Loucy (cell line): ENCODE data around the gene ITGAL.

Experiments used
- H2AFZ ChIP-seq: fragments of 200-600 bp; sonication (generic); 2 replicates; pipeline ENCODE4 v1.6.0; 2016; ENCODE audit warnings: antibody characterized with exemption, mild to moderate bottlenecking, low read length, moderate library complexity
- H3F3A ChIP-seq: fragments of 200-600 bp; 2 replicates; pipeline ENCODE4 v1.6.0; 2016; ENCODE audit warnings: antibody characterized with exemption, low read depth, mild to moderate bottlenecking
- H3K27me3 ChIP-seq: fragments of 200-600 bp; sonication (generic); 2 replicates; pipeline ENCODE4 v1.6.1; 2014; ENCODE audit warnings: low read length, mild to moderate bottlenecking; ENCODE audit not compliant: insufficient read depth, poor library complexity, severe bottlenecking
- H3K36me3 ChIP-seq: fragments of 200-600 bp; sonication (generic); 2 replicates; pipeline ENCODE4 v1.6.1; 2016; ENCODE audit warnings: low read length; ENCODE audit not compliant: insufficient read depth
- H3K4me1 ChIP-seq: fragments of 200-600 bp; sonication (generic); 2 replicates; pipeline ENCODE4 v1.5.1; 2014; ENCODE audit warnings: low read length, mild to moderate bottlenecking; ENCODE audit not compliant: insufficient read depth, poor library complexity, severe bottlenecking
- H3K4me2 ChIP-seq: fragments of 200-600 bp; sonication (generic); 2 replicates; pipeline ENCODE4 v1.6.0; 2014; ENCODE audit warnings: antibody characterized with exemption, low read length, low read depth, mild to moderate bottlenecking; ENCODE audit not compliant: poor library complexity, severe bottlenecking
- H3K4me3 ChIP-seq: fragments of 200-600 bp; sonication (generic); 2 replicates; pipeline ENCODE4 v1.5.1; 2014; ENCODE audit warnings: low read length, mild to moderate bottlenecking, mixed read lengths; ENCODE audit not compliant: poor library complexity, severe bottlenecking
- H3K79me2 ChIP-seq: fragments of 200-600 bp; sonication (generic); 2 replicates; pipeline ENCODE4 v1.6.1; 2014; ENCODE audit warnings: low read length; ENCODE audit not compliant: insufficient read depth
- H3K9ac ChIP-seq: fragments of 200-600 bp; sonication (generic); 2 replicates; pipeline ENCODE4 v1.6.0; 2014; ENCODE audit warnings: mild to moderate bottlenecking, low read depth, low read length, moderate library complexity; ENCODE audit not compliant: poor library complexity, severe bottlenecking
- H3K9me2 ChIP-seq: fragments of 200-600 bp; sonication (generic); replicated peaks from 2 replicates; pipeline ENCODE4 v1.6.1; 2016; ENCODE audit warnings: low read depth, low read length, mixed read lengths
- H3K9me3 ChIP-seq: fragments of 200-600 bp; sonication (generic); 2 replicates; pipeline ENCODE4 v1.6.1; 2014; ENCODE audit warnings: mild to moderate bottlenecking, antibody characterized with exemption, low read length, low read depth; ENCODE audit not compliant: insufficient read depth
- H4K20me1 ChIP-seq: fragments of 200-600 bp; sonication (generic); 2 replicates; pipeline ENCODE4 v1.6.0; 2014; ENCODE audit warnings: antibody characterized with exemption, low read length, mild to moderate bottlenecking; ENCODE audit not compliant: insufficient read depth, poor library complexity, severe bottlenecking
- CTCF ChIP-seq: fragments of 200-600 bp; sonication (generic); conservative IDR thresholded peaks from 2 replicates; pipeline ENCODE4 v1.5.1; 2014; ENCODE audit warnings: mild to moderate bottlenecking, antibody characterized with exemption, low read length
- EZH2phosphoT487 ChIP-seq: fragments of 200-600 bp; IDR thresholded peaks from 2 replicates; pipeline ENCODE4 v1.6.1; 2018; ENCODE audit warnings: antibody characterized with exemption, mild to moderate bottlenecking, moderate library complexity, borderline replicate concordance

ITGAL gene

DNA sequence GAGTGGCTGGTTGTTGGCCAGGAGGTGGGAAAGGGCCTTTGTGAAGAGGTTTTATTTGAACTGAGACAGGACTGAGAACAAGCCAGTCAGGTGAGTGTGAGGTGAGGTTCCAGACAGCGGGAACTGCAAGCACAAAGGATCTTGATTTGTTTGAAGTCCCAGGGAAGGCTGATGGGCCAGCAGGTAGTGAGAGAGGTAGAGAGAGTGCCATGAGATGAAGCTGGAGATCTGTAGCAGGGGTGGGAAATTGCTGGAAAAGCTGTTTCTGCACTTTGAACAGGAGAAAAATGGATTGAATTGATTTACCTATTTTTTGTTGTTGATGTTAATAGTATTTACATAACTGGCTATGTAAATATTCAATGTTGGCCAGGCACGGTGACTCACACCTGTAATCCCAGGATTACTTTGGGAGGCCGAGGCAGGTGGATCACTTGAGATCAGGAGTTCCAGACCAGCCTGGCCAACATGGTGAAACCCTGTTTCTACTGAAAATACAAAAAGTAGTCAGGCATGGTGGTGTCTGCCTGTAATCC, 35.0 kb upstream of the ITGAL start:
- H3K9me3 ChIP-seq, result no peaks in the 10 kb centered on the region
- H2AFZ ChIP-seq, result no peak overlapping the region
- H3K9ac ChIP-seq, result no peak overlapping the region

DNA sequence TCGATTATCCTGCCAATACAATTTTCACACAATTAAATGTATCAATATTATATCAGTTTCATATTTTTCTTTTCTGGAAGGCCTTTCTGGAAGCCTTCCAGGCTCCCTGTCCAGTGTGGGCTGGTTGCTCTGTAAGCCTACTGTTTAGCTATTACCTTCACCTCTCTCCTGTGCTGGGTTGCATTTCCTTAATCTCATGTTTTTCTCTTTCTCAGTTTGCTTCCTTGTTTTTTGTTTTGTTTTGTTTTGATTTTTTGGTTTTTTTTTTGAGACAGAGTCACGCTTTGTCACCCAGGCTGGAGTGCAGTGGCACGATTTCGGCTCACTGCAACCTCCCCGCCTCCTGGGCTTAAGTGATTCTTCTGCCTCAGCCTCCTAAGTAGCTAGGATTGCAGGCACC, 33.7 kb upstream of the ITGAL start:
- no peaks in the 10 kb centered on the region for H3F3A ChIP-seq
- peaks cover 11% of the 10 kb centered on the region for H3K79me2 ChIP-seq
- no peak overlapping the region for H3K4me3 ChIP-seq
- no peak for TF ChIP-seq EZH2phosphoT487
- H3K9me2 ChIP-seq, result no peaks in the 10 kb centered on the region
- no peak overlapping the region for H2AFZ ChIP-seq
- H3K9me3 ChIP-seq, result no peaks in the 10 kb centered on the region
- H4K20me1 ChIP-seq, result peaks cover 11% of the 10 kb centered on the region
- peaks cover 10% of the 10 kb centered on the region for H3K4me1 ChIP-seq
- H3K4me2 ChIP-seq, result no peak overlapping the region
- no peak overlapping the region for H3K9ac ChIP-seq
- H3K36me3 ChIP-seq, result no peaks in the 10 kb centered on the region
- H3K27me3 ChIP-seq, result no peaks in the 10 kb centered on the region

More for the DNA sequence above, 35.0 kb upstream of the ITGAL start:
- Histone ChIP-seq H3K79me2 (no peaks in the 10 kb centered on the region), H3F3A (no peaks in the 10 kb centered on the region), H3K4me2 (no peak overlapping the region), H3K4me3 (no peak overlapping the region), H3K4me1 (no peaks in the 10 kb centered on the region), H3K27me3 (no peaks in the 10 kb centered on the region), H4K20me1 (no peaks in the 10 kb centered on the region), H3K36me3 (no peaks in the 10 kb centered on the region), H3K9me2 (no peaks in the 10 kb centered on the region)
- no peak for TF ChIP-seq EZH2phosphoT487
- no peak for TF ChIP-seq CTCF

DNA sequence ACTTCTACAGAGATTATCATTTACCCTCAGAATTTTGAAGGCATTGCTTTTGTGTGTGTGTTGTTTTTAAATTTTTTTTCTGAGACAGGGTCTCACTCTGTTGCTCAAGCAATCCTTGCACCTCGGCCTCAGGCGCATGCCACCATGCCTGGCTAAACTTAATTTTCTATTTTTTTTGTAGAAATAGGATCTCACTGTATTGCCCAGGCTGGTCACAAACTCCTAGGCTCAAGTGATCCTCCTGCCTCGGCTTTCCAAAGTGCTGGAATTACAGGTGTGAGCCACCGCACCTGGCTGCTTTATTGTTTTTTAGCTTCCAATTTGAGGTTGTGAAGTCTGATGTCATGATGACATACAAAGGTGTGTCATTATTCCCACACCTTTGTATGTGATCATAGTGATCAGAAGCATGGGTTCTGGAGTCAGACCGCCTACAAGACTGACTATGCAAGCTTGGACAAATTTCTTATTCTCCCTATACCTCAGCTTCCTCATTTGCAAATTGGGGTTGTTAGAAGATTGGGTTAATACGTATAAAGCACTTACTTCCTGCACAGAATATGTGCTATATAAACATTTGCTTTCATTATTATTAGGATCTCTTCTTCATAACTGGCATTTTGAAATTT, 32.7 kb upstream of the ITGAL start:
- Histone ChIP-seq H3K36me3 (no peaks in the 10 kb centered on the region), H3K79me2 (peaks cover 21% of the 10 kb centered on the region), H3F3A (no peaks in the 10 kb centered on the region), H3K9me2 (no peaks in the 10 kb centered on the region), H3K27me3 (no peaks in the 10 kb centered on the region), H3K9me3 (no peaks in the 10 kb centered on the region), H3K9ac (no peak overlapping the region), H2AFZ (no peak overlapping the region), H4K20me1 (peaks cover 21% of the 10 kb centered on the region), H3K4me1 (peaks cover 20% of the 10 kb centered on the region), H3K4me3 (no peak overlapping the region), H3K4me2 (no peak overlapping the region)
- no peak for TF ChIP-seq EZH2phosphoT487
- TF ChIP-seq CTCF, result no peak

GRCh38 chr16:30443631-30444030, 28.9 kb upstream of the ITGAL start:
- Histone ChIP-seq H4K20me1 (peaks cover 24% of the 10 kb centered on the region), H3K4me1 (peaks cover 29% of the 10 kb centered on the region), H3K27me3 (no peaks in the 10 kb centered on the region), H3K79me2 (peaks cover 29% of the 10 kb centered on the region), H3F3A (no peaks in the 10 kb centered on the region), H3K9me2 (no peaks in the 10 kb centered on the region), H3K4me3 (peak overlapping the region; percentile 91), H3K4me2 (peak overlapping the region; percentile 93), H3K36me3 (no peaks in the 10 kb centered on the region), H2AFZ (no peak overlapping the region), H3K9me3 (no peaks in the 10 kb centered on the region), H3K9ac (peak overlapping the region; percentile 96)
- no peak for TF ChIP-seq CTCF
- no peak for TF ChIP-seq EZH2phosphoT487
